ENCODE data around the gene RAB40C.

GRCh38 chr16:634051-634670 is 44.3 kb downstream of the RAB40C start:
- TF ChIP-seq TAF1 (IDR thresholded peaks at IDR 0.05; ENCODE audit: borderline replicate concordance, insufficient read depth, low read length) (no peak), SIN3A (IDR thresholded peaks at IDR 0.05; ENCODE audit: borderline replicate concordance, insufficient read depth, low read length) (no peak)
- TF ChIP-seq, protein P1, sequence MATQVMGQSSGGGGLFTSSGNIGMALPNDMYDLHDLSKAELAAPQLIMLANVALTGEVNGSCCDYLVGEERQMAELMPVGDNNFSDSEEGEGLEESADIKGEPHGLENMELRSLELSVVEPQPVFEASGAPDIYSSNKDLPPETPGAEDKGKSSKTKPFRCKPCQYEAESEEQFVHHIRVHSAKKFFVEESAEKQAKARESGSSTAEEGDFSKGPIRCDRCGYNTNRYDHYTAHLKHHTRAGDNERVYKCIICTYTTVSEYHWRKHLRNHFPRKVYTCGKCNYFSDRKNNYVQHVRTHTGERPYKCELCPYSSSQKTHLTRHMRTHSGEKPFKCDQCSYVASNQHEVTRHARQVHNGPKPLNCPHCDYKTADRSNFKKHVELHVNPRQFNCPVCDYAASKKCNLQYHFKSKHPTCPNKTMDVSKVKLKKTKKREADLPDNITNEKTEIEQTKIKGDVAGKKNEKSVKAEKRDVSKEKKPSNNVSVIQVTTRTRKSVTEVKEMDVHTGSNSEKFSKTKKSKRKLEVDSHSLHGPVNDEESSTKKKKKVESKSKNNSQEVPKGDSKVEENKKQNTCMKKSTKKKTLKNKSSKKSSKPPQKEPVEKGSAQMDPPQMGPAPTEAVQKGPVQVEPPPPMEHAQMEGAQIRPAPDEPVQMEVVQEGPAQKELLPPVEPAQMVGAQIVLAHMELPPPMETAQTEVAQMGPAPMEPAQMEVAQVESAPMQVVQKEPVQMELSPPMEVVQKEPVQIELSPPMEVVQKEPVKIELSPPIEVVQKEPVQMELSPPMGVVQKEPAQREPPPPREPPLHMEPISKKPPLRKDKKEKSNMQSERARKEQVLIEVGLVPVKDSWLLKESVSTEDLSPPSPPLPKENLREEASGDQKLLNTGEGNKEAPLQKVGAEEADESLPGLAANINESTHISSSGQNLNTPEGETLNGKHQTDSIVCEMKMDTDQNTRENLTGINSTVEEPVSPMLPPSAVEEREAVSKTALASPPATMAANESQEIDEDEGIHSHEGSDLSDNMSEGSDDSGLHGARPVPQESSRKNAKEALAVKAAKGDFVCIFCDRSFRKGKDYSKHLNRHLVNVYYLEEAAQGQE (IDR thresholded peaks at IDR 0.05; ENCODE audit: insufficient read depth in 1 of 2, low read depth in 2 of 2, low read length in 2 of 2): no peak
